GM12865 (cell line): ENCODE data around the gene RELL2.

ENCODE experiments used
- DNase-seq: peaks from one replicate; pipeline ENCODE4 v3.0.0; 2010; ENCODE audit warnings: low read depth
- H3K4me3 ChIP-seq: 2 replicates; pipeline ENCODE4 v1.5.1; 2011; ENCODE audit warnings: mild to moderate bottlenecking, low read depth, low read length, control low read depth
- TF ChIP-seq, protein P1 (sequence below): IDR thresholded peaks from 2 replicates; pipeline ENCODE4 v1.5.1; 2011; ENCODE audit warnings: low read length, control low read depth, low read depth, inconsistent platforms; ENCODE audit not compliant: insufficient read depth; ENCODE audit errors: missing control alignments

The RELL2 gene

DNA sequence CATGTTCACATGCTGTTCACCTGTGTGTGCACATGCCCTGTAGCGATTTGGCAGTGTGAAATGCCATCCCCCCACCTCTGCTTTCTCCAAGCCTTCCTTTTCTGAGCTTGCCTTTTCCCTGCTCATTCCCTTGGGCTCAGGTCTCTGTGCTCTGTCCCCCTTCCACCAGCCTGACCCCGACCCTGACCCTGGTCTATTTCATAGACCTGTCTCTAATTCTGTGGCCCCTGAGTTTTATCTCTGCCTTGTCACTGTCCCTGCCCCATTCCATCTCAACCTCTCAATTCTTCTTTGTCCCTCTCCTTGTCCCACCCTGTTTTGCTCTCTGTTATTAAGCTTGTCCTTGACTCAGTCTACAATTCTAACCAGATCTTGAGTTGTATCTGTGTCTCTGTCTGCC is 44.5 kb downstream of the RELL2 start:
- no peak for DNase-seq
- H3K4me3 ChIP-seq, result no peak overlapping the region
- TF ChIP-seq, protein P1, sequence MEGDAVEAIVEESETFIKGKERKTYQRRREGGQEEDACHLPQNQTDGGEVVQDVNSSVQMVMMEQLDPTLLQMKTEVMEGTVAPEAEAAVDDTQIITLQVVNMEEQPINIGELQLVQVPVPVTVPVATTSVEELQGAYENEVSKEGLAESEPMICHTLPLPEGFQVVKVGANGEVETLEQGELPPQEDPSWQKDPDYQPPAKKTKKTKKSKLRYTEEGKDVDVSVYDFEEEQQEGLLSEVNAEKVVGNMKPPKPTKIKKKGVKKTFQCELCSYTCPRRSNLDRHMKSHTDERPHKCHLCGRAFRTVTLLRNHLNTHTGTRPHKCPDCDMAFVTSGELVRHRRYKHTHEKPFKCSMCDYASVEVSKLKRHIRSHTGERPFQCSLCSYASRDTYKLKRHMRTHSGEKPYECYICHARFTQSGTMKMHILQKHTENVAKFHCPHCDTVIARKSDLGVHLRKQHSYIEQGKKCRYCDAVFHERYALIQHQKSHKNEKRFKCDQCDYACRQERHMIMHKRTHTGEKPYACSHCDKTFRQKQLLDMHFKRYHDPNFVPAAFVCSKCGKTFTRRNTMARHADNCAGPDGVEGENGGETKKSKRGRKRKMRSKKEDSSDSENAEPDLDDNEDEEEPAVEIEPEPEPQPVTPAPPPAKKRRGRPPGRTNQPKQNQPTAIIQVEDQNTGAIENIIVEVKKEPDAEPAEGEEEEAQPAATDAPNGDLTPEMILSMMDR, result no peak

DNA sequence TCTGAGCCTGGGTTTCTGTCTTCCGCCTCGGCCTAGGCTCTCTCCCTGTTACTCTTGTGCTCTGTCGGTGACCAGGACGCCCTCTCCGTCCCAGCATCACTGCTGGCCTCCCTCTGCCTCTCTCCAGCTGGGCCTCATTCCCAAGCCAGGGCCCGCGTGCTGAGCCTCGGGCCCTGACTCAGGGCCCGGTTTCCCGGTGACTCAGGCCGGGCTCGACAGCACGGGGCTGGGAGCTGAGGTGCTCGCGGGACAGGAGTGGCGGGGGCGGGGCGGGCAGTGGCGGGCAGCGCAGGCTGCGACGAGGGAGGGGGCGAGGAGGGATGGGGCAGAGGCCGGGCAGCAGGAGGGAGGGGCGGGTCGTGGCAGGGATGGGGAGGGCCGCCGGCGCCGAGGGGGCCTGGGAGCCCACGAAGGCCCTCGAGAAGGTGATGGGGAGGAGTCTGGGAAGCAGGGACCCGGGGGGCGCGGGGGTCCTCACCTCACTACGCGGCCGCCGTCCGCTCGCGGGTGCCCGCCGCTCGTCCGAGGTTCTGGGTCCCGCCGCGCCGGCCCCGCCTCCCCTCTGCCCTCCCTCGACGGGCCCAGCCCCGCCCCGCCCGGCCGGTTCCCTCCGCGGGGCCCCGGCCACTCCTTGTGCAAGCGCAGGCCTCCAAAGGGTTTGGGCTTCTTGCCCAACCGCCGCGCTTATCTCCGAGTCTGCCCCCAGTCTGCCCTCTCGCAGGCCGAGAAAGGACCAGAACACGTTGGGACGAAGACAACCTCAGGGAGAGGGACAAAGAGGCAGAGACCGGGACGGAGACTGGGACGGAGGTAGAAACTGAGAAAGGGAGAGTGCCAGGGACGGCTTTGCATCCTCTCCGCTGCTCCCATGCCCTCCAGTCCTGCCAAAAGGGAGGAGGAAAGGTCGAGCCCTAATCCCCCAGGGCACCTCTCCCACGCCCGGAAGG is 45.2 kb downstream of the RELL2 start, which contains the start of gene ARAP3:
TSS of gene ARAP3 (minus strand) at position 536 of the 947 bp plus-strand sequence. CDS start 1,744 bp downstream, outside the sequence.
- DNase-seq, result no peak
- no peak within 1 kb of the TSS for H3K4me3 ChIP-seq
- TF ChIP-seq, protein P1, result no peak

DNA sequence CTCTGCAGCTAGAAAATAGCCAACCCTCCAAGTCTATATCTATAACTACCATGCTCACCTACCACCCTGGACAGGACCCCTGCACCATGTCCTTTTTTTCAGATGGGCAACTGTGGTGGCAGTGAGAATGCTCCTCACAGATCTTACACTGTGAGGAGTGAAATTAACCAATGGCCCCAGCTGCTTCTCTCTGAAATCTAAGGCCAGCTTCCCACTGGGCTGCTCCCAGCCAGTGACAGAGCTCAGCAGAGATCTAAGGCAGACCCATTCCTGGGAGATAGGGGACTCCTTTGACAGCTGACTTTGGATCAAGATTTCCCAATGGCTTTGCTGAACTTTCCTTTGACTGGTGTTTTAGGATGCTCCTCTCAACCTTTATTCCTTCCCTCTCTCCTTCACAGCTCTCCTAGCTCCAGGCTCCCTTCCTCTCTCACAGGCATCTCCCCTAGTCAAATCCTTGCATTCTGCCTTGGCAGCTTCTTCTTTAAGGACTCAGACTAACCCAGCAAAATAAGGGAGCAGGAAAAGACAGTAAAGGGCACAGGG is 46.9 kb downstream of the RELL2 start:
- TF ChIP-seq, protein P1, result no peak
- no peak overlapping the region for H3K4me3 ChIP-seq
- DNase-seq, result no peak

DNA sequence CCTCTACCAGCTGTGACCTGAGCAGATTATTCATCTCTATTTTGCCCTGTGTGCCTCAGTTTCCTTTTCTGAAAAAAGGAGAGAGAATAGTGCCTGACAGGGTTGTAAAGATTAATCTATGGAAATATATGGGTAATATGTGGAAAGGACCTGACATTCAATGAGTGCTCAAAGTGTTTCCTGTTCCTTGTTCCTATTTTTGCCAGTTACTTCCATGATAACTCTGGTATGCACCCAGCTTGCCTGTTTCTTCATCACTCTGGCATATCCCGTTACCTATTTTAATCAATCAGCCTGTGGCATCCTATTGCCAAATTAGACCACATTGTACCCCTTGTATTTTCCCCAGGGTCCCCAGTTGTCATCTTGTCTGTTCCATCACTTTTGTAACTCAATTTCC is 48.8 kb downstream of the RELL2 start:
- no peak for DNase-seq
- TF ChIP-seq, protein P1, result no peak
- H3K4me3 ChIP-seq, result no peak overlapping the region

DNA sequence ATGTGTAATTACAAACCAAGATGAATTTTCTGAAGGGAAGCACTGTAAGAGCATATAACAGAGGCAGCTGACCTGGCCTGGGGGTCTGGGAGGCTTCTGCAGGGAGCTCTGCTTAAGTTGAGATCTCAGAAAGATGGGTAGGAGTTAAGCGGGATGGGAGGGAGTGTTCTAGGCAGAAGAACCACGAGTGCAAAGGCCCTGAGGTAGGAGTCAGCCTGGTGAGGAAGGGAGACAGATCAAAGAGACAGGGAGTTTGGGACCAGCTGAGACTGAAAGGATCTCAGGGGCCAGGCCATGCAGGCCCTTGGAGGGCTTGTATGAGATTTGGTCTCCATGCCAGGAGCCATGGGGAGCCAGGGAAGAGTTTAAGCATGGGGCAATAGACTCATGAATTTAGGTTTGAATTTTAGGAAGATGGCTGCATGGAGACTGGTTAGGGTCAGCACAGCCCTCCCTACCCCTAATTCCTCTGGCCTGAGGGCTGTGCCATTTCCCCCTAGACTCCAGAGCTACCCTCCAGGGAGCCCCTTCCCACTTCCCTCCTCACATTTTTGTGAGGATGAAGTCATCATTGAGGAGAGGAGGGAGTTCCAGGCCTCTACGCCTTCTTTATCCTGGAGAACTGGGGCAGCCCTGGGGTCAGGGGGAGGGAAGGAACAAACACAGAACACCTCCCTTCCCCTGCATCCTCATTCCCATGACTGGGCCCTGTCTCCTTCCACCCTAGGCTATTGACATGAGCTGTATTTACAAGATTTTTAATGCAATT is 50.0 kb downstream of the RELL2 start:
- DNase-seq, result no peak
- TF ChIP-seq, protein P1, result no peak
- H3K4me3 ChIP-seq, result no peak overlapping the region
